B cell (primary cell): Measurements from ENCODE around the gene ARHGEF9. TPM values are rescaled to one million over a fixed set of nuclear protein-coding genes. Genes with fewer than 3 reads are reported as not detected.

Experiments used
- ATAC-seq: fragments of 200-7000 bp; cut with Tn5 transposase; one replicate; pipeline ENCODE4 v1.10.0; 2021; ENCODE audit warnings: low read depth, mild to moderate bottlenecking, moderate number of reproducible peaks, moderate library complexity
- CTCF ChIA-PET: fragments of 350-600 bp; sonication (Branson Sonifier 250); formaldehyde crosslinking; loops from one replicate; lab custom pipeline; 2021; ENCODE audit warnings: antibody characterized with exemption, inconsistent platforms; lab: Charles Lee
- POLR2A ChIA-PET: fragments of 350-600 bp; sonication (Branson Sonifier 250); formaldehyde crosslinking; loops from one replicate; lab custom pipeline; 2021; ENCODE audit warnings: antibody characterized with exemption; lab: Charles Lee
- DNase-seq: peaks from one replicate; pipeline ENCODE4 v3.0.0; 2013
- H2AFZ ChIP-seq: 2 replicates; pipeline ENCODE4 v1.6.1; 2012; ENCODE audit warnings: mild to moderate bottlenecking, low read depth, low read length; ENCODE audit not compliant: insufficient read depth, poor library complexity, severe bottlenecking
- H3K27ac ChIP-seq, 2 donors: 1 replicate in 1 of 2; 2 replicates in 1 of 2; pipeline ENCODE4 v1.5.1; 2012 to 2013; ENCODE audit warnings: low read length in 2 of 2, mild to moderate bottlenecking in 2 of 2, moderate library complexity in 1 of 2
- H3K27me3 ChIP-seq, 4 experiments: fragments of 200-600 bp in 1 of 4; sonication (generic) in 1 of 4; replicated peaks in 1 of 4; 1 replicate in 2 of 4; 2 replicates in 2 of 4; pipeline versions ENCODE4 v1.6.1 to v1.7.0; 2013 to 2016; ENCODE audit warnings: low read length in 3 of 4, mild to moderate bottlenecking in 2 of 4, mixed read lengths in 1 of 4, moderate library complexity in 1 of 4; ENCODE audit not compliant: insufficient read depth in 4 of 4, control insufficient read depth in 3 of 4; ENCODE audit errors: control extremely low read depth in 1 of 4
- H3K36me3 ChIP-seq, 2 experiments: replicated peaks in 1 of 2; 1 replicate in 1 of 2; 2 replicates in 1 of 2; pipeline versions ENCODE4 v1.6.1 to v1.7.1; 2013; ENCODE audit warnings: low read length in 1 of 2; ENCODE audit not compliant: insufficient read depth in 2 of 2, control insufficient read depth in 1 of 2; ENCODE audit errors: control extremely low read depth in 1 of 2, extremely low read depth in 1 of 2
- H3K4me1 ChIP-seq, 2 donors: fragments of 200-600 bp in 1 of 2; sonication (generic) in 1 of 2; 1 replicate in 1 of 2; 2 replicates in 1 of 2; pipeline versions ENCODE4 v1.5.1 to v1.6.1; 2013 to 2017; ENCODE audit warnings: low read length in 2 of 2; ENCODE audit not compliant: control insufficient read depth in 2 of 2, insufficient read depth in 2 of 2
- H3K4me2 ChIP-seq: replicated peaks from 2 replicates; pipeline ENCODE3; 2012; ENCODE audit warnings: mild to moderate bottlenecking, low read depth, low read length; ENCODE audit not compliant: poor library complexity, severe bottlenecking
- H3K4me3 ChIP-seq, 5 experiments: fragments of 200-600 bp in 1 of 5; sonication (generic) in 1 of 5; 1 replicate in 3 of 5; 2 replicates in 2 of 5; pipeline versions ENCODE4 v1.5.1 to v1.7.0; 2011 to 2016; ENCODE audit warnings: low read length in 4 of 5, mild to moderate bottlenecking in 4 of 5, low read depth in 2 of 5, control low read depth in 1 of 5, moderate library complexity in 1 of 5; ENCODE audit not compliant: insufficient read depth in 1 of 5; ENCODE audit errors: control extremely low read depth in 1 of 5, extremely low read depth in 1 of 5
- H3K79me2 ChIP-seq: fragments of 200-600 bp; sonication (generic); one replicate; pipeline ENCODE4 v1.6.0; 2016; ENCODE audit warnings: low read length; ENCODE audit not compliant: control insufficient read depth, insufficient read depth
- H3K9ac ChIP-seq: fragments of 200-600 bp; sonication (generic); 2 replicates; pipeline ENCODE4 v1.6.1; 2017; ENCODE audit warnings: mild to moderate bottlenecking, low read length, moderate library complexity
- H3K9me3 ChIP-seq, 3 donors: one replicate each; pipeline versions ENCODE4 v1.6.1 to v1.7.1; 2013; ENCODE audit warnings: low read length in 2 of 3; ENCODE audit not compliant: control insufficient read depth in 2 of 3, insufficient read depth in 1 of 3; ENCODE audit errors: control extremely low read depth in 1 of 3
- H4K20me1 ChIP-seq: 2 replicates; pipeline ENCODE4 v1.6.0; 2012; ENCODE audit warnings: mild to moderate bottlenecking, low read length; ENCODE audit not compliant: insufficient read depth, control insufficient read depth, poor library complexity, severe bottlenecking
- H3K27ac Mint-ChIP-seq: one replicate; pipeline ENCODE4 v1.8.0; 2021; ENCODE audit warnings: mixed read lengths
- H3K27me3 Mint-ChIP-seq: one replicate; pipeline ENCODE4 v1.8.0; 2021; ENCODE audit warnings: mixed read lengths
- H3K4me1 Mint-ChIP-seq: one replicate; pipeline ENCODE4 v1.8.0; 2021; ENCODE audit warnings: mixed read lengths
- H3K4me3 Mint-ChIP-seq: one replicate; pipeline ENCODE4 v1.8.0; 2021; ENCODE audit warnings: mixed read lengths
- H3K9me3 Mint-ChIP-seq: one replicate; pipeline ENCODE4 v1.8.0; 2022; ENCODE audit warnings: mixed read lengths; ENCODE audit not compliant: insufficient read depth
- EZH2 ChIP-seq: IDR thresholded peaks from 2 replicates; pipeline ENCODE4 v1.6.1; 2012; ENCODE audit warnings: borderline replicate concordance, low read depth, mild to moderate bottlenecking, moderate library complexity, low read length; ENCODE audit not compliant: insufficient read depth, poor library complexity, severe bottlenecking
- WGBS: methylation state at CpG from one replicate; pipeline ENCODE4 v1.1.5; 2013; ENCODE audit warnings: missing lambda C conversion rate; ENCODE audit not compliant: insufficient coverage; 5-methylcytosine and 5-hydroxymethylcytosine counted together
- intact Hi-C: fragments of 100-400 bp; cut with micrococcal nuclease; formaldehyde crosslinking; loops from one replicate; pipeline ENCODE4 v1.10.0; 2022
- polyA plus RNA-seq: library from polyadenylated mRNA; depleted of rRNA; stranded (reverse); fragments of >200 nt; gene quantifications from 2 replicates; pipeline ENCODE4 v1.2.3, GENCODE V29; 2012
- small RNA-seq: library from RNA; depleted of rRNA; stranded (forward); fragments of <200 nt; gene quantifications from one replicate; pipeline ENCODE3, GENCODE V24; 2012; ENCODE audit warnings: low replicate concordance, low read depth; ENCODE audit not compliant: insufficient read length
- total RNA-seq, 2 donors: library from RNA; stranded (reverse); fragments of 120-200 nt in 1 of 2; gene quantifications; 1 replicate in 1 of 2; 2 replicates in 1 of 2; pipeline versions ENCODE4 v1.2.3 to v1.2.4, GENCODE V29; 2013 to 2022
- TF ChIP-seq, protein P1 (sequence below): fragments of 200-600 bp; IDR thresholded peaks from one replicate; pipeline ENCODE4 v1.8.0; 2022; ENCODE audit warnings: antibody characterized with exemption, mild to moderate bottlenecking

Gene ARHGEF9
- total and polyA plus RNA-seq, 2 donors (not counting 1 experiment from before 2014, with no cell fraction given): 10.1 to 29.3 TPM

DNA sequence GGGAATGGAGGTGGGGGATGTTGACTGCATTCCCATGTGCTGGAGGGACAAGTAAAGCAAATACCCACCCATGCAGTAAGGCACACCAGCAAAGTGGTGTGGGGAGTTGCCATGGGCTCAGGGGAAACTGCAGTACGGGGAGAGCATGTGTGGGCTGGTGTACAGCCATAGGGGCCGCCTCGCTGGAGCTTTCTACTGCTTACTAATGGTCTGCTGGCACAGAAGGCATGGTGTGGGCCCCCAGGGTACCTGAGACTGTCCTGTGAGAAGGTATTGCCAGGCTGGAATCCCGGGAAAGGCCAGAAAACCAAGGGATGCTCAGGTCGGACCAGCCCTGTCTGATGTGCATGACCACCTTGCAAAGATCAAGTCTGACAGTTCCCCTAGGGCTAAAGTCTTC, 199.1 kb downstream of the ARHGEF9 start:
- Histone ChIP-seq H4K20me1 (no peaks in the 10 kb centered on the region), H2AFZ (no peak overlapping the region), H3K4me1 (no peaks in the 10 kb centered on the region), H3K79me2 (no peaks in the 10 kb centered on the region), H3K36me3 (no peaks in the 10 kb centered on the region), H3K4me3 (no peak overlapping the region), H3K27ac (no peak overlapping the region), H3K4me2 (no peak overlapping the region), H3K27me3 (no peaks in the 10 kb centered on the region), H3K9me3 (no peaks in the 10 kb centered on the region), H3K9ac (no peak overlapping the region)
- Mint-ChIP-seq H3K4me1 (no peaks in the 10 kb centered on the region), H3K27me3 (no peaks in the 10 kb centered on the region), H3K27ac (no peak overlapping the region), H3K9me3 (no peaks in the 10 kb centered on the region), H3K4me3 (no peak overlapping the region)
- ATAC-seq: no peak
- ChIA-PET POLR2A (no interaction called here), CTCF (no interaction called here)
- TF ChIP-seq EZH2: no peak
- TF ChIP-seq, protein P1, sequence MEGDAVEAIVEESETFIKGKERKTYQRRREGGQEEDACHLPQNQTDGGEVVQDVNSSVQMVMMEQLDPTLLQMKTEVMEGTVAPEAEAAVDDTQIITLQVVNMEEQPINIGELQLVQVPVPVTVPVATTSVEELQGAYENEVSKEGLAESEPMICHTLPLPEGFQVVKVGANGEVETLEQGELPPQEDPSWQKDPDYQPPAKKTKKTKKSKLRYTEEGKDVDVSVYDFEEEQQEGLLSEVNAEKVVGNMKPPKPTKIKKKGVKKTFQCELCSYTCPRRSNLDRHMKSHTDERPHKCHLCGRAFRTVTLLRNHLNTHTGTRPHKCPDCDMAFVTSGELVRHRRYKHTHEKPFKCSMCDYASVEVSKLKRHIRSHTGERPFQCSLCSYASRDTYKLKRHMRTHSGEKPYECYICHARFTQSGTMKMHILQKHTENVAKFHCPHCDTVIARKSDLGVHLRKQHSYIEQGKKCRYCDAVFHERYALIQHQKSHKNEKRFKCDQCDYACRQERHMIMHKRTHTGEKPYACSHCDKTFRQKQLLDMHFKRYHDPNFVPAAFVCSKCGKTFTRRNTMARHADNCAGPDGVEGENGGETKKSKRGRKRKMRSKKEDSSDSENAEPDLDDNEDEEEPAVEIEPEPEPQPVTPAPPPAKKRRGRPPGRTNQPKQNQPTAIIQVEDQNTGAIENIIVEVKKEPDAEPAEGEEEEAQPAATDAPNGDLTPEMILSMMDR: no peak
- no peak for DNase-seq
- intact Hi-C loops: no loop called here
- WGBS: 84% methylated on average over 4 of the region's 5 CpGs

Small RNA genes within 50 kb of the gene (small RNA-seq; reads per million reads assigned to genes)
- gene MIR1468: 1.3 reads per million
